Measurements from ENCODE around the gene APIP. TPM values are rescaled to one million over a fixed set of nuclear protein-coding genes. Genes with fewer than 3 reads are reported as not detected.

Gene APIP
- total RNA-seq, 1 donor from 2014 or later = 16.5 TPM

GRCh38 chr11:34941688-34942087, 25.5 kb upstream of the APIP start:
- no peak overlapping the region for H3K4me3 ChIP-seq (ENCODE audit: low read depth, low read length)
- no peaks in the 10 kb centered on the region for H3K36me3 ChIP-seq (ENCODE audit: control insufficient read depth, insufficient read depth, low read length)
- no peak for DNase-seq (ENCODE audit: low read depth)
- TF ChIP-seq CTCF (IDR thresholded peaks at IDR 0.05; ENCODE audit: insufficient read depth, low read length, poor library complexity, severe bottlenecking) = no peak
- no peaks in the 10 kb centered on the region for H3K27me3 ChIP-seq (ENCODE audit: control insufficient read depth, insufficient read depth, low read length)

GRCh38 chr11:34940026-34940677, 24.0 kb upstream of the APIP start:
- Histone ChIP-seq H3K27me3 (ENCODE audit: control insufficient read depth, insufficient read depth, low read length) (no peaks in the 10 kb centered on the region), H3K36me3 (ENCODE audit: control insufficient read depth, insufficient read depth, low read length) (no peaks in the 10 kb centered on the region), H3K4me3 (ENCODE audit: low read depth, low read length) (no peak overlapping the region)
- no peak for DNase-seq (ENCODE audit: low read depth)
- TF ChIP-seq CTCF (IDR thresholded peaks at IDR 0.05; ENCODE audit: insufficient read depth, low read length, poor library complexity, severe bottlenecking) = no peak

- TF ChIP-seq CTCF (IDR thresholded peaks at IDR 0.05; ENCODE audit: insufficient read depth, low read length, poor library complexity, severe bottlenecking) = no peak
- no peak overlapping the region for H3K4me3 ChIP-seq (ENCODE audit: low read depth, low read length)
- DNase-seq (ENCODE audit: low read depth) = no peak
- H3K27me3 ChIP-seq (ENCODE audit: control insufficient read depth, insufficient read depth, low read length) = no peaks in the 10 kb centered on the region
- no peaks in the 10 kb centered on the region for H3K36me3 ChIP-seq (ENCODE audit: control insufficient read depth, insufficient read depth, low read length)
These were observed 22.4 kb upstream of the APIP start for GRCh38 chr11:34938611-34939010.

- no peak overlapping the region for H3K4me3 ChIP-seq (ENCODE audit: low read depth, low read length)
- no peak for TF ChIP-seq CTCF (IDR thresholded peaks at IDR 0.05; ENCODE audit: insufficient read depth, low read length, poor library complexity, severe bottlenecking)
- no peak for DNase-seq (ENCODE audit: low read depth)
- H3K36me3 ChIP-seq (ENCODE audit: control insufficient read depth, insufficient read depth, low read length) = no peaks in the 10 kb centered on the region
- H3K27me3 ChIP-seq (ENCODE audit: control insufficient read depth, insufficient read depth, low read length) = no peaks in the 10 kb centered on the region
These were observed 20.9 kb upstream of the APIP start for GRCh38 chr11:34936945-34937629.

- DNase-seq (ENCODE audit: low read depth) = no peak
- Histone ChIP-seq H3K36me3 (ENCODE audit: control insufficient read depth, insufficient read depth, low read length) (no peaks in the 10 kb centered on the region), H3K4me3 (ENCODE audit: low read depth, low read length) (no peak overlapping the region), H3K27me3 (ENCODE audit: control insufficient read depth, insufficient read depth, low read length) (no peaks in the 10 kb centered on the region)
- no peak for TF ChIP-seq CTCF (IDR thresholded peaks at IDR 0.05; ENCODE audit: insufficient read depth, low read length, poor library complexity, severe bottlenecking)
These were observed 13.9 kb upstream of the APIP start for GRCh38 chr11:34929794-34930763.

Measured in kidney epithelial cell (primary cell).